ENCODE results near the gene GABRD.

Gene GABRD

DNA sequence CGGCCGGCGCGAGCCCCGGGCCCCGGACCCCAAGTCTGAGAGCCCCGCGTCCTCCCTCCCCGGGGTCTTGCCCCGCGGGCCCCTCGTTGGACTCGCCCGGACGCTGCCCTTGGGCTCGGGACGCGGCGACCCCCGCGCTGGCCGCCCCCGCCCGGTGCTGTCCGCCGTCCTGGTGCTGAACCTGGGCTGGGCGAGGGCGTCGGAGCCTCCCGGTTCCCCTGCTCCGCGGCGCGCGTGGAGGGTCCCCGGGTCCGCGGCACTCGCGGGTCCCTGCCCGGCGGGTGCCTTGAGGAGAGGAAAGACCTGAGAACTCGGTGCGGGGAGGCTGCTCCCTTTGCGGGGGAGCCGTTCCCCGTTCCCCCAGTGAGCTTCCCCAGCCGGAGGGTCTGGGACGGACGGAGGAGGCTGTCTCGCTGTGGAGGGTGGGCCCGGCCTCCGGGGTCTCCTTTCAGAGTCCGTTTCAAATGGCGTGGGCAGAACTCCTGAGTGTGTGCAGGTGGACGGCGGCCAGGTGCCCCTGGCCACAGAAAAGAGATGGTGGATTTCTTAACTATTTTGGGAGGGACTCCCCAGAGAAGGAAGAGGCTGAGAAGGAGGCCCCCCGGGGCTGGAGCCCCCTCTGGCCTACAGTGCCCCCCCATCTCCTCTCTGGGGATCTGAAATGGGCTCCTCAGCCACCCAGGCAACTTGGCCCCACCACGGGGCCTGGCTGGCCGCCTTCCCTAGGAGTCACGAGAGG is 595 bp downstream of the GABRD start:
- DNase-seq = peak; percentile 5

- no peak for DNase-seq
These were observed 1.1 kb downstream of the GABRD start for GRCh38 chr1:2020310-2020655.

GRCh38 chr1:2021550-2021949 is 2.4 kb downstream of the GABRD start:
- DNase-seq = no peak

DNA sequence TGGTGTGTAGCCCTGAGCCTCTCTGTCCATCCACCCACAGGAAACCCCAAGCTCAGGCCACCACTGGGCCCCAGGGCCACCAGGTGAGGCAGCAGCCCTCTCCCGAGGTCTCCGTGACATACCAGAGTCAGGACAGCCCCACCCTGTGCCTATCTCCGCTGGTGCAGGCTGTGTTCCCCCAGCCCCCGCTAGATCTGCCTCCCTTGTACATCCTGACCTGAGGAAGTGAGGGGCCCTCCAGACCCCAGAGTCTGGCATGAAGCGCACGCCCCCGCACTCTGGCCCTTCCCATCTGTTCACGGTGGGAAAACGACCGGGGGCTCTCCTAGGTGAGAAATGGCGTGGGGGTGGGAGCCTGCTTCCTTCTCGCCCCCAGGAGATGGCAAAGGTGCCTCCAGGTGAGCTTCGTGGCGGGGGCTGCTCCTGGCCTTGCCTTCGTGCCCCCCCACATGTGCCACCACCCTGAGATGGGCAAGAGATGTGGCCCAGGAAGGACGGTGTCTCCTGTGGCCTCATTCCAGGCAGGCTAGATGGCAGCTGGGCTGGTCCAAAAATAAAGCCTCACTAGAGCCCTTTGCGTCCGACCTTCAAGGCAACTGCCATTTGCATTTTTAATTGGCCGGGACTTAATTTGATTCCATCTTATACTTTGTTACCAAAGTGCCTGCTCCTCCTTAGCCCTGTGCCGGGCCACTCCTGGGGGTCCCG is 3.1 kb downstream of the GABRD start:
- no peak for DNase-seq

GRCh38 chr1:2023187-2023586 is 4.0 kb downstream of the GABRD start:
- DNase-seq = no peak

- no peak for DNase-seq
These were observed 5.3 kb downstream of the GABRD start for GRCh38 chr1:2024451-2024850.

- DNase-seq = no peak
These were observed 5.7 kb downstream of the GABRD start for GRCh38 chr1:2024887-2025286.

DNA sequence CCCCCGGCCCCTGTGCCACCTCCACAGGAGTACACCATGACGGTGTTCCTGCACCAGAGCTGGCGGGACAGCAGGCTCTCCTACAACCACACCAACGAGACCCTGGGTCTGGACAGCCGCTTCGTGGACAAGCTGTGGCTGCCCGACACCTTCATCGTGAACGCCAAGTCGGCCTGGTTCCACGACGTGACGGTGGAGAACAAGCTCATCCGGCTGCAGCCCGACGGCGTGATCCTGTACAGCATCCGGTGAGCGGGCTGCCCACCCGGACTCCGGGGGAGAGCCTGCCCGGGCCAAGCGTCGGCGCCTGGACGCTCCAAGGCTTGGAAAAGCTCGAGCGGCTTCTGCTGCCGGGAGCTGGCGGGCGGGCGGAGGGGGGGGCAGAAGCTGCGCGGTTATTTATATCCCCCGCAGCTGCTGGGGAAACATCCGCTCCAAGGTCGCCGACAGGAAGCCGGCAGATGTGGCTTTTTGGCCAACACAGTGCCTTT is 6.4 kb downstream of the GABRD start:
- no peak for DNase-seq

DNA sequence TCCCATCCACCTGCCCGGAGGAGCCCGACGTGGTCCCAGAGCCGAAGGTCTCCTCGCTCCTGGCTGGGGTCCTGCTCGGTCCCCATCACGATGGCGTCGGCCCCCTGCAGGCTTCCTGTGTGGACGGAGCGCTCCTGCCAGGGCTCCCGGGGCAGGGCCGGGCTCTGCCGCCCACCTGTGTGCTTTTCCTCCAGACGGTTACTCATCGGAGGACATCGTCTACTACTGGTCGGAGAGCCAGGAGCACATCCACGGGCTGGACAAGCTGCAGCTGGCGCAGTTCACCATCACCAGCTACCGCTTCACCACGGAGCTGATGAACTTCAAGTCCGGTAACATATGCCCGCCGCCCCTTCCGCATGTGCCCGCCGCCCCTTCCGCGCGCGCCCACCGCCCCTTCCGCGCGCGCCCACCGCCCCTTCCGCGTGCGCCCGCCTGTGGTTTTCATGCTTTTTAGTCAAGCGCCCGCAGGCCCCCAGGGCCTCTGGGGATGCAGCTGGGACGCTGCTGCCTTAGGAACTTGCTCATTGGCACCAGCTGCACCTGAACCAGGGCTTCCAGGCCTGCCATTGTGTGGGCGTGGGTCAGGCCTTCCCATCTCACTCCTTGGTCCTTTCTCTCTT is 8.9 kb downstream of the GABRD start:
- DNase-seq = no peak

- DNase-seq = no peak
These were observed 9.9 kb downstream of the GABRD start for GRCh38 chr1:2028870-2029560.

- no peak for DNase-seq
These were observed 10.4 kb downstream of the GABRD start for GRCh38 chr1:2029561-2029960.

- DNase-seq = no peak
These were observed 11.1 kb downstream of the GABRD start for GRCh38 chr1:2030076-2030871.

GRCh38 chr1:2031546-2032540 is 12.7 kb downstream of the GABRD start:
- DNase-seq = no peak

DNA sequence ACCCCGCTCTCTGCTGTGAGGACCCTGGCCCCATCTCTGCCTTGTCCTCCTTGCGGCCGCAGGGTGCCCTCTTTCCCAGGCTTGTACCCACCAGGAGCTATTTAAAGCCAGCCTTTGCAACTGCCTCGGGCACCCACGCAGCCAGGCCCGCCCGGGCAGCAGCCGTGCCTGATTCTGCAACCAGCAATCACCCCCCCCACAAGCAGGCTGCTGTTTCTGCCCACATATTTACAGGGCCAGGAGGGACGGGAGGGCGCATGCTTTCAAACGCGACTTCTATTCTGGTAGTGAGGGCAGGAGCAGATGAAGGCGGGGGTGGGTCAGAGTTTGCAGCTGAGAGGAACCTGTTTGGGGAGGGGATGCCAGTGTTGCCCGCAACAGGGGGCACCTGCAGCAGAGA is 13.6 kb downstream of the GABRD start:
- no peak for DNase-seq

- DNase-seq = no peak
These were observed 14.0 kb downstream of the GABRD start for GRCh38 chr1:2033165-2033564.

DNA sequence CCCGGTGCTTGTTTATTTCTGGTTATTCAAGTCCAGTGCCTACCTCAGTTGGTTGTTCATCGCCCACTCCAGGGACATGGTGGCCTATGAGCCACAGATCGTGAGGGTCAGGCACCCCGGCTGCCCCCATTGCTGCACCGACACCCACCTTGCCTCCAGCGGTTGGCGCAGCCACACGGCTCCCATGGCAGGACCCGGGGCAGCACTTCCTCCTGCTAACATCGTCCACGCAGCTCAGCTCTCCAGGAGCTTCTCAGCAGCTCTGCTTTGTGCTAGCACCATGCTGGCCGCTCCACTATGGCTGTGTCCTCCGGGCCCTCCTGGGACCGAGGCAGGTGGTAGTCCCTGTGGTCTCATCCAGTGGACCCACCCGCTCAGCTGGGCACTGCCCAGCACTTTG is 17.1 kb downstream of the GABRD start:
- DNase-seq = no peak

GRCh38 chr1:2037314-2037979 is 18.3 kb downstream of the GABRD start:
- no peak for DNase-seq

- no peak for DNase-seq
These were observed 19.1 kb downstream of the GABRD start for GRCh38 chr1:2038229-2038628.

DNA sequence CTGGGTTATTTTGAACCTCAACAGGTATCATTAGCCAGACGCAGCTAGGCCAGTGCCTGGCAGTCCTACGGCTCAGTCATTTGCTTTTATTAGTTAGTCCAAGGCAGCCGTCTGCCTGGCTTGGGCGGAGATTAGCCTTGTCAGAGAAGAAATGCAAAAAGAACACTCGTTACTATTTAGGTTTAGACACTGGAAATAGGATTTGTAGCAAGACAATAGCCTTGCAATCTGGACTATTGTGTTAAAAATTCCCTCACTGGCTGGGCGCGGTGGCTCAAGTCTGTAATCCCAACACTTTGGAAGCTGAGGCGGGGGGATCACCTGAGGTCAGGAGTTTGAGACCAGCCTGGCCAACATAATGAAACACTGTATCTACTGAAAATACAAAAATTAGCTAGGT is 20.1 kb downstream of the GABRD start:
- DNase-seq = no peak

- no peak for DNase-seq
These were observed 22.2 kb downstream of the GABRD start for GRCh38 chr1:2041305-2041704.

- DNase-seq = no peak
These were observed 22.7 kb downstream of the GABRD start for GRCh38 chr1:2041887-2042286.

All from NCI-H2227 treated with DMSO at 0.1 percent for 48 hours (cell line).